Melanocyte of skin (primary cell): ENCODE results near the gene ERCC5. TPM values are rescaled to one million over a fixed set of nuclear protein-coding genes. Genes with fewer than 3 reads are reported as not detected.

Source experiments
- total RNA-seq, 2 donors: library from RNA; depleted of rRNA; stranded (reverse); fragments of >200 nt; gene quantifications; 2 replicates each; pipeline ENCODE4 v1.2.3, GENCODE V29; 2012

The ERCC5 gene
- 10 to 100 TPM; 52.9 to 59.9 TPM for total RNA-seq

GRCh38 chr13:102845630-102846260 lies at the start of gene ERCC5:
TSS of gene ERCC5 (plus strand) at chr13:102846032. CDS start at chr13:102846267, 235 bp downstream.

GRCh38 chr13:102798581-102799425 lies 47.0 kb upstream of the ERCC5 start, which contains the start of the genes BIVM and POGLUT2:
TSS of gene BIVM (plus strand) at chr13:102799119. CDS start at chr13:102807268, 8,149 bp downstream.
TSS of gene POGLUT2 (minus strand) at chr13:102798976. CDS start at chr13:102798670, 306 bp downstream.

Other genes starting within 250 kb of the ERCC5 start
- gene TPP2, start 249.0 kb upstream of the ERCC5 start, total RNA-seq, result 10 to 100 TPM; 32.0 to 54.9 TPM
- gene METTL21C, start 151.0 kb upstream of the ERCC5 start, total RNA-seq, result not detected
- gene TEX30, start 72.2 kb upstream of the ERCC5 start, total RNA-seq, result 10 to 100 TPM; 32.7 to 49.6 TPM
- gene POGLUT2, start 47.1 kb upstream of the ERCC5 start, total RNA-seq, result 10 to 100 TPM in 1 of 2 donors, 1 to 10 TPM in 1; 6.9 to 14.3 TPM
- gene BIVM, start 46.9 kb upstream of the ERCC5 start, total RNA-seq, result 10 to 100 TPM; 17.6 to 23.4 TPM
- not detected for gene SLC10A2, start 220.4 kb downstream of the ERCC5 start, total RNA-seq